Tibial nerve (tissue), 3 donors: ENCODE measurements around the gene CLHC1.

ENCODE experiments used
- POLR2A ChIP-seq, 2 donors: fragments of 450-650 bp; IDR thresholded peaks; one replicate each; pipeline ENCODE4 v1.6.1; 2017; ENCODE audit warnings: antibody characterized with exemption in 2 of 2, mild to moderate bottlenecking in 2 of 2, moderate library complexity in 2 of 2
- TF ChIP-seq, protein P1 (sequence below), 5 experiments: fragments of 200-600 bp in 3 of 5; fragments of 450-650 bp in 2 of 5; sonication (generic) in 3 of 5; IDR thresholded peaks; one replicate each; pipeline ENCODE4 v1.5.1; 2016 to 2019; ENCODE audit warnings: antibody characterized with exemption in 5 of 5, mild to moderate bottlenecking in 3 of 5, moderate library complexity in 2 of 5

DNA sequence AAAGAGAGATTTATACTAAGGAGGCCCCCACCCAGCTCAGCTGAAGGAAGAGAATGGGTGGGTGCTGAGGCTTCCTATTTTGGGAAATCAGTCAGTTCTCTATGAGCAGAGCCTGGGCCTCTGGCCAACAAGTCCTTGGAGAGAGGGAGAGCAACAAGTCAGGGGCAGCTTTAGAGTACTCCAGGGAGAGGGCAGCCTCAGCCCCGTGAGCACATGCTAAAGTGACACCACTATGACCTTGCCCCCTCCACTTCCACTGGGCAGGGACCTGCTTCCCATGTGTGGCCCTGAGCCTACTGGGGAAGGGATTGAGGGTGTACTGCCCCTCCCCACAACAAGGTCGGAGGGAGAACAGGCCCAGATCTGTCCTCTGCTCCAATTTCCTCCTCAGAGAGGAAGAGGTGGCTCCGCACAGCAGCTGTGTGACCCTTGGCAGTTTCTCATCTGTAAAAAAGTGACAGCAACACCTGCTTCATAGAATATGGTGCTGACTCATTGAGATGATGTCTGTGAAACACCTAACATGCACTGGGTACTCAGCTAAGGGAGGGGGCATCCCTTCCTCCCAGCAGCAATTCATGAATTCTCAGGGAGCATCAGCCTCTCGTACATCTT, 72.9 kb downstream of the CLHC1 start:
- TF ChIP-seq, protein P1, sequence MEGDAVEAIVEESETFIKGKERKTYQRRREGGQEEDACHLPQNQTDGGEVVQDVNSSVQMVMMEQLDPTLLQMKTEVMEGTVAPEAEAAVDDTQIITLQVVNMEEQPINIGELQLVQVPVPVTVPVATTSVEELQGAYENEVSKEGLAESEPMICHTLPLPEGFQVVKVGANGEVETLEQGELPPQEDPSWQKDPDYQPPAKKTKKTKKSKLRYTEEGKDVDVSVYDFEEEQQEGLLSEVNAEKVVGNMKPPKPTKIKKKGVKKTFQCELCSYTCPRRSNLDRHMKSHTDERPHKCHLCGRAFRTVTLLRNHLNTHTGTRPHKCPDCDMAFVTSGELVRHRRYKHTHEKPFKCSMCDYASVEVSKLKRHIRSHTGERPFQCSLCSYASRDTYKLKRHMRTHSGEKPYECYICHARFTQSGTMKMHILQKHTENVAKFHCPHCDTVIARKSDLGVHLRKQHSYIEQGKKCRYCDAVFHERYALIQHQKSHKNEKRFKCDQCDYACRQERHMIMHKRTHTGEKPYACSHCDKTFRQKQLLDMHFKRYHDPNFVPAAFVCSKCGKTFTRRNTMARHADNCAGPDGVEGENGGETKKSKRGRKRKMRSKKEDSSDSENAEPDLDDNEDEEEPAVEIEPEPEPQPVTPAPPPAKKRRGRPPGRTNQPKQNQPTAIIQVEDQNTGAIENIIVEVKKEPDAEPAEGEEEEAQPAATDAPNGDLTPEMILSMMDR (IDR thresholded peaks at IDR 0.05) = no peak
- no peak for TF ChIP-seq POLR2A (IDR thresholded peaks at IDR 0.05)
